HG03565 (cell line): ENCODE measurements around the gene ZMIZ1.

ENCODE experiments used
- ATAC-seq: cut with Tn5 transposase; IDR thresholded peaks from one replicate; pipeline ENCODE4 v1.9.1; 2021; ENCODE audit warnings: mild to moderate bottlenecking, moderate library complexity; ENCODE audit not compliant: unreplicated experiment

ZMIZ1 gene

GRCh38 chr10:79299397-79300241, 230.9 kb downstream of the ZMIZ1 start:
- ATAC-seq, result no peak

- no peak for ATAC-seq
Observed at GRCh38 chr10:79300711-79301110, 231.9 kb downstream of the ZMIZ1 start.

GRCh38 chr10:79301754-79302530, 233.2 kb downstream of the ZMIZ1 start:
- no peak for ATAC-seq

- ATAC-seq, result no peak
Observed at GRCh38 chr10:79303631-79304478, 235.1 kb downstream of the ZMIZ1 start.

- ATAC-seq, result no peak
Observed at GRCh38 chr10:79304479-79305087, 235.8 kb downstream of the ZMIZ1 start.

GRCh38 chr10:79305515-79305914, 236.7 kb downstream of the ZMIZ1 start:
- no peak for ATAC-seq

DNA sequence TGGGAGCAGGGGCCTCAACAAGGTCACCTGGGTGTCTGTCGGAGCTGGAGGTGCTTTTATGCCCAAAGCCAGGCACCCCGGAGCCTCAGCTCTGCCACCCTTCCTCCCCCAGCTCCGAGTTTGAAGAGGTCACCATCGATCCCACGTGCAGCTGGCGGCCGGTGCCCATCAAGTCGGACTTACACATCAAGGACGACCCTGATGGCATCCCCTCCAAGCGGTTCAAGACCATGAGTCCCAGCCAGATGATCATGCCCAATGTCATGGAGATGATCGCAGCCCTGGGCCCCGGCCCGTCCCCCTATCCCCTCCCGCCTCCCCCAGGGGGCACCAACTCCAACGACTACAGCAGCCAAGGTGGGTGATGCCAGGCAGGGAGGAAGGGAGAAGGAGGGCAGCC, 237.2 kb downstream of the ZMIZ1 start:
- no peak for ATAC-seq

DNA sequence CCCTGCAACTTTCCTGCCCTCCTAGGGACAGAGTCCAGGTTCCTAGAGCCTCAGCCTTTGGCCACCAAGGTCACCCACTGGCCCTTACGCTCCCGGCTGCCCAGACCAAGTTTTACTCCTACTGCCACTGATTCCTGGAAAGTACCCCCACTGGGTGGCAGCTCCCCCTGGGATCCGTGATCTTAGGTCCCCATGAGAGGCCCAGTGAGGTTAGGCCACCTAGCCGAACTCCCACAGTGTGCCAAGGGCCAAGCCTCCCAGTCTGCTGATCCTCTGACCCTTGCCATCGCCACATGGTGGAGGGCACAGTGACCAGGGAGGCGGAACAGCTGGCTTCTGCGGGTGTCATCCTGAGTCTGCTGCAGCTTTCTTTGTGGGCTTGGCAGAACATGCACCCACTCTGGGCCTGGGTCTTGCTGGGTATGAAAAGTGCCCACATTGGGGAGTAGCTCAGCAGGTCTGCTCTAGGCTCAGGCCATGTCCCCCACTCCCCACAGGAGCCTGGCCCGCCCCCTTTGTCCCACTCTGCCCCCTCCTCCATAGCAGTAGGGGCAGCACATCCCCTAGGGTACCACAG, 238.0 kb downstream of the ZMIZ1 start:
- no peak for ATAC-seq

DNA sequence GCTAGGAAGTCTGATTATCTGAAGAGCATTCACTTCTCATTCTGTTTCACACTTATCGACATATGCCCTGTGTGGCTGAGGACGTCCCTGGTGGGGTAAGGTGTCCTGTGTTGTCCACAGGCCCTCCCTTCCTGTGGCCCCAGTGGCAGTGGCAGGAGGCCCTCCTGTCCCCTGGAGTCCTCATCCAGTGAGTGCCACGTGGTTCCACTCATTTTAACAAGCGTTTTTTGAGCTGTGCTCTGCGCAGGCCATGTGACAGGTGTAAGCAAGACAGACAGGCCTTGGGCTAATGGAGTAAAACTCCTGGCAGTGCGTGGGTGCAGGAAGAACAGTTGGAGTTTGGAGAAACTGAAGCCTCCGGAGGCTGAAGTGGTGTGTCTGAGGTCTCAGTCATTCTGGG, 239.2 kb downstream of the ZMIZ1 start:
- ATAC-seq, result no peak

DNA sequence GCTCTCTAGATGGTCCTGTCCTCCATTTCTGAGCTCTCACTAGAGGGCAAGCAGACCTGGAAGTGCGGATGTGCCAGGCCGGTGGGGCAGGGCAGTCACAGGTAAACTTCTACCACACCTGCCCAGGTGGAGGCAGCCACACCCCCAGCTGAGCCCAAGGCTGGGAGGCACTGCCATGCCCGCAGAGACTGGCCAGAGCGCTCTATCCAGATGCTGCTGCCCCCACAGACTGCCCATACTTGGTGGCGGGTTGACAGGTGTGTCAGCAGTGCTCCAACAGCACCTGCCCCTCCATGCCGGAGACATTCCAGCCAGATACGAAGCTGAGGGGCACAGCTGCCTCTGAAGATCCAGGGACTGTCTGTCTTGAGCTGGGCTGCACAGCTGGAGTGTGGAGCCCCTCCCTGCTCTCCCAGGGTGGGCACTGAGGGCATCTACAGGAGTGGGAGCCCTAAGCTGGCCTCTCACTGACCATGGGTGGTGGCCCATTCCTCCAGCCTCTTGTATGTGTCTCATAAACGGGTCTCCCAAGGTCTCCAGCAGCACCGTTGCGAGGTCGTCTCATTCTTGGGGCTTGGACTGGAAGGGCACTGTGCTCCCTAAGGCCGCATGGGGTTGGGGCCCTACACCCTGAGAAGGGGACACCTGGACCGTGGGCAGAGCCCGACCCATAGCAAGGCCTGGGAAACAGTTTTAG, 240.4 kb downstream of the ZMIZ1 start:
- no peak for ATAC-seq

- no peak for ATAC-seq
Observed at GRCh38 chr10:79310200-79310865, 241.6 kb downstream of the ZMIZ1 start.

DNA sequence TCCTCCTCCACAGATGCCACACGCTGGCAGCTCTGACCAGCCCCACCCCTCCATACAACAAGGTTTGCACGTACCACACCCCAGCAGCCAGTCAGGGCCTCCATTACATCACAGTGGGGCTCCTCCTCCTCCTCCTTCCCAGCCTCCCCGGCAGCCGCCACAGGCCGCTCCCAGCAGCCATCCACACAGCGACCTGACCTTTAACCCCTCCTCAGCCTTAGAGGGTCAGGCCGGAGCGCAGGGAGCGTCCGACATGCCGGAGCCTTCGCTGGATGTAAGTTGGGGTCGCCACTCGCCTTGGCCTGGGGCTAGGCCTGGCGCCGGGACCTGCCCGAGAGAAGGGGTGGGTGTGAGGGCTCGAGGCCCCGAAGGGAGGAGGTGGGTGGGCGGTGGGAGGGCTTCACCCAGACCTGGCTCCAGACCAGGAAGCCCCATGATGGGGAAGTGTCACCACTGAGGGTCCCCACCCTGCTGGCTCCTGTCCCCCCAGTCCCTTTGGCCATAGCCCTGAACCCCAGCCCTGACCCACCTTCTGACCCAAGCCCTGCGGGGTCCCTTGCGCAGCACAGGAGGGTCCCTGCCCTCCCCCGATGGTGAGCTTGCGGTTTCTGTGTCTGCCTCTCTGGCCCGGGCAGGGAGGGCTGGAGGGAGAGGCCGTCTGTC, 242.3 kb downstream of the ZMIZ1 start:
- no peak for ATAC-seq

DNA sequence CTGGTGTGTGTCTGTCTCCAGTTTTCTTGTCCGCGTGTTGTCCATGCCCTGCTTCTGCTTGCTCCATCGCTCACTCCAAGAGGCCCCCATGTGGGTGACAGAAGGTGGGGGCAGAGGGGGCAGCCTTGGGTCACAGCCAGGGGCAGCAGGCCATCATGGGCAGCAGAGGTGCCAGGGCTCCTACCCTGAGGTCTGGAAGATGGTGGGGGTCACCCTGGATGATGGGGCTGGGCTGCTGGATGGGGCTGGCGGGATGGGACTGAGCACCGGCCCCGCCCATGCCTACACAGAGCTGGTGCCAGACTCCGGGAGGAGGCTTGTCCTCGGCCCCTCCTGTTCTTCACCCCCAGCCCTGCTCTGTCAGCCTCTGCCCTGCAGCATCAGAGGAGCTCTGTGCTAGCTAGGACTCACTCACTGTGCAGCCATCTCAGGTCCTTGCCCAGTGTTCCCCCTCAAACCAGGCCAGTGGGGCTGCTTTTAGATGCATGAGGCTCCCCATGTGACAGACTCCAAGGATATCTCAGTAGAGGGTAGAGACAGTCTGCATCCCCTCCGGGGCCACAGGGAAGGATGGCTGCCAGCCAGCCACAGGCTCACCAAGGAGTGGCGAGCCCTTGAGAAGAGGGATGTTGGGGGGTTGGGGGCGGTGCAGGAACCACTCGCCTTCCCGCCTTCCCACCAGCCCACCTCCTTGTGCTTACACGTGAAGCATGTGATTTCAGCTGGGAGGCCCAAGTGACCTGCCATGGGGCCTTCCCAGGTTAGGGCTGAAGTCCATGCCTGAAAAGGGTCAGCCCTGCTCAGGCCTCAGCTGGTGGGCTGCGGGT, 243.0 kb downstream of the ZMIZ1 start:
- no peak for ATAC-seq

DNA sequence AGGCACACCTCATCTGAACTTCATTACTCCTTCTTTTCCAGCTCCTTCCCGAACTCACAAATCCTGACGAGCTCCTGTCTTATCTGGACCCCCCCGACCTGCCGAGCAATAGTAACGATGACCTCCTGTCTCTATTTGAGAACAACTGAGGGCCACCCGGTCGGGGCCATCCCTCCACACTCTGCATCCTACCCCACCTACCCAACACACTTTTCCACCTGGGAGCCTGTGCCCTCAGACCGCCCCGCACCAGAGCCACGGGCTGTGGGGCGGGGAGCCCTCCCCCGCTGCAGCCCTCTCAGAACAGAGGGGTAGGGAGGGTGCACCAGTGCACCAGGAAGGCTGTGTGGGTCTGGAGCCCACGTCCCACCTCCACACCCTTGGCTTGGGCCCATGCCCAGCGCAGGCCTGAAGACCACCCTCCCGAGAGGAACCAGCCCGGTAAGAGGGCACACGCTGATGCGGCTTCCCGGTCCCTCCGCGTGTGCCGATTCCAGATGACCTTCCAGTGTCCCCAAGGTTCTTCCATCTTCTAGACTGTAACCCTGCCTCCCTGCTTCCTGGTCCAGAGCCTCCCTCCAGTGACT, 243.9 kb downstream of the ZMIZ1 start:
- ATAC-seq, result no peak

DNA sequence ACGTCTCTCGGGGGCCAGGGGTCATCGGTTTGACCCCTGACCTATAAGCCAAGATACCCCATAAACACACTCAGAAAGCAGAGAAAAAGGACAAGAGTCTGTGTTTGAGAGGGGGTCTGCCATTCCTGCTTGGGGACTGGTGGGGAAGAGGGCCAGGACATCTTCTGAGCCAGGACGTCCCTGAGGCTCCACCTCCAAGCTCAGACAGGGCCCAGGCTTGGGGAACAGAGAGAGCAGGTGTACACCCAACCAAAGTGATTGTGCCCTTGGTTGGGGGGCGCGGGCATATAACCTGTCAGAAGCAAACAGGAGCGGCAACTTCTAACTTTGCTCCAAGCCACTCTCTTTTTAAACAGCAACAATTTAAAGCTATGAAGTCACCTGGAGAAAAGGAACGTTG, 244.6 kb downstream of the ZMIZ1 start:
- ATAC-seq, result no peak

DNA sequence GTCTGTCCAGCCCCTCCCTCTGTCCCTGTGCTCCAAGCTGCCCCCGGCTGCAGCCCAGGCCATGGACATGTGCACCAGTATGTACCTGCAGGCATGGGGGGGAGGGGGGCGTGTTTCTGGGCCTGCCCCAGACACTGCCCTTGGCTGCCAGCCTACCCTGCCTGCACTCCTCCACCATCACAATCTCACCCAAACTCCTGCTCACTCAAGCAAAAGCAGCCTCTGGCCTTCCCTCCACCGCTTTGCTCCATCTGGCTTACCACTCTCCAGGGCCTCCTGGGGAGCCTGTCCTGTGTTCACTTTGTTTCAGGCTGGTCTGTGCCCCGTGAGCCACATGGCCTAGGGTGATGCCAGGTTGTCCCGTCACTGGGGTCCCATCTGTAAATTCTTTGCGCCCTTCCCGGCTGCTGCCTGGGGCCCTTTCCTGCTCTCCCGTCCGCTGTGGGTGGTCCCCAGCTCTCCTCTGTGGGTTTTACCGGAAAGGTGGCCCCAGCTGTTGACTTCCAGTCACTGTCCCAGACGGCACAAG, 245.2 kb downstream of the ZMIZ1 start:
- ATAC-seq, result no peak
